ENCODE data around the gene JADE1.

Gene JADE1

GRCh38 chr4:128846063-128846462 is 36.6 kb downstream of the JADE1 start:
- DNase-seq, result no peak

- no peak for DNase-seq
These were observed 37.7 kb downstream of the JADE1 start for GRCh38 chr4:128847082-128847724.

GRCh38 chr4:128848461-128848860 is 39.0 kb downstream of the JADE1 start:
- DNase-seq, result no peak

GRCh38 chr4:128850252-128850651 is 40.8 kb downstream of the JADE1 start:
- DNase-seq, result no peak

GRCh38 chr4:128853741-128854140 is 44.2 kb downstream of the JADE1 start:
- DNase-seq, result no peak

- no peak for DNase-seq
These were observed 44.9 kb downstream of the JADE1 start for GRCh38 chr4:128854433-128854832.

GRCh38 chr4:128855621-128856020 is 46.1 kb downstream of the JADE1 start:
- DNase-seq, result no peak

- no peak for DNase-seq
These were observed 46.7 kb downstream of the JADE1 start for GRCh38 chr4:128856246-128856645.

GRCh38 chr4:128858879-128859671 is 49.6 kb downstream of the JADE1 start:
- no peak for DNase-seq

- no peak for DNase-seq
These were observed 50.6 kb downstream of the JADE1 start for GRCh38 chr4:128859887-128860677.

- DNase-seq, result no peak
These were observed 52.5 kb downstream of the JADE1 start for GRCh38 chr4:128861856-128862518.

GRCh38 chr4:128862608-128863311 is 53.3 kb downstream of the JADE1 start:
- DNase-seq, result no peak

GRCh38 chr4:128863312-128864075 is 54.0 kb downstream of the JADE1 start:
- DNase-seq, result peak; percentile 39

GRCh38 chr4:128865132-128865531 is 55.6 kb downstream of the JADE1 start:
- no peak for DNase-seq

- no peak for DNase-seq
These were observed 56.8 kb downstream of the JADE1 start for GRCh38 chr4:128866269-128866668.

- DNase-seq, result no peak
These were observed 57.2 kb downstream of the JADE1 start for GRCh38 chr4:128866691-128867090.

GRCh38 chr4:128868758-128869157 is 59.3 kb downstream of the JADE1 start:
- DNase-seq, result no peak

- no peak for DNase-seq
These were observed 60.4 kb downstream of the JADE1 start for GRCh38 chr4:128869776-128870509.

- no peak for DNase-seq
These were observed 62.4 kb downstream of the JADE1 start for GRCh38 chr4:128871948-128872347.

- DNase-seq, result no peak
These were observed 66.7 kb downstream of the JADE1 start for GRCh38 chr4:128876200-128876599.

- no peak for DNase-seq
These were observed 68.4 kb downstream of the JADE1 start for GRCh38 chr4:128877934-128878333.
